GM12873 (cell line): ENCODE measurements around the gene YEATS2.

Experiments
- CTCF ChIP-seq: IDR thresholded peaks from 2 replicates; pipeline ENCODE4 v1.5.1; 2012; ENCODE audit warnings: low read depth, mild to moderate bottlenecking, moderate library complexity, low read length, control low read depth; ENCODE audit not compliant: insufficient read depth; ENCODE audit errors: missing control alignments

The YEATS2 gene

GRCh38 chr3:183766745-183767606 lies 69.4 kb downstream of the YEATS2 start:
- TF ChIP-seq CTCF: peak; percentile 87

- TF ChIP-seq CTCF: no peak
Measured at GRCh38 chr3:183768114-183768513, 70.5 kb downstream of the YEATS2 start.

GRCh38 chr3:183769453-183769852 lies 71.9 kb downstream of the YEATS2 start:
- no peak for TF ChIP-seq CTCF

- TF ChIP-seq CTCF: no peak
Measured at GRCh38 chr3:183774631-183775030, 77.0 kb downstream of the YEATS2 start.

- no peak for TF ChIP-seq CTCF
Measured at GRCh38 chr3:183775781-183776180, 78.2 kb downstream of the YEATS2 start.

GRCh38 chr3:183777016-183777618 lies 79.5 kb downstream of the YEATS2 start:
- TF ChIP-seq CTCF: no peak

- TF ChIP-seq CTCF: no peak
Measured at GRCh38 chr3:183779896-183780465, 82.4 kb downstream of the YEATS2 start.
